HEK293 (cell line): Measurements from ENCODE around the gene STRN4.
A peak's percentile ranks its signal among the peaks of the same experiment; 100 is the strongest.

Source experiments
- CTCF ChIA-PET: fragments of 350-600 bp; formaldehyde crosslinking; extraction: SDS; loops from one replicate; lab custom pipeline; 2021; ENCODE audit warnings: antibody characterized with exemption; lab: Yijun Ruan, JAX
- POLR2A ChIA-PET: fragments of 300-600 bp; formaldehyde crosslinking; extraction: SDS; loops from one replicate; lab custom pipeline; 2020; ENCODE audit warnings: antibody characterized with exemption, inconsistent platforms; lab: Yijun Ruan, JAX
- H3K27ac ChIP-seq: fragments of 200-500 bp; sonication (Bioruptor generic); 2 replicates; pipeline ENCODE4 v1.5.1; 2014; ENCODE audit warnings: low read depth, low read length, control low read depth, inconsistent platforms; ENCODE audit errors: extremely low read depth
- H3K36me3 ChIP-seq, 2 experiments: fragments of 200-500 bp in 1 of 2; sonication (Bioruptor generic) in 1 of 2; 1 replicate in 1 of 2; 2 replicates in 1 of 2; pipeline ENCODE4 v1.5.1; 2014 to 2017; ENCODE audit warnings: inconsistent platforms in 2 of 2, low read length in 2 of 2; ENCODE audit not compliant: control insufficient read depth in 2 of 2, insufficient read depth in 1 of 2
- H3K4me1 ChIP-seq: fragments of 200-500 bp; sonication (Bioruptor generic); 2 replicates; pipeline ENCODE4 v1.5.1; 2014; ENCODE audit warnings: mild to moderate bottlenecking, low read length, inconsistent platforms; ENCODE audit not compliant: control insufficient read depth, insufficient read depth
- H3K4me3 ChIP-seq: 2 replicates; pipeline ENCODE4 v1.5.1; 2011; ENCODE audit warnings: low read depth, mild to moderate bottlenecking, control low read depth, low read length, moderate library complexity
- H3K9me3 ChIP-seq: fragments of 200-500 bp; sonication (Bioruptor generic); 2 replicates; pipeline ENCODE4 v1.5.1; 2014; ENCODE audit warnings: low read depth, low read length, inconsistent platforms; ENCODE audit not compliant: control insufficient read depth, insufficient read depth
- MEIS1 ChIP-seq: sonication (generic); formaldehyde crosslinking; IDR thresholded peaks from 2 replicates; pipeline ENCODE4 v1.8.1; 2022; ENCODE audit warnings: missing genetic modification reagents, mild to moderate bottlenecking, borderline replicate concordance
- PATZ1 ChIP-seq: fragments of 450-650 bp; formaldehyde crosslinking; IDR thresholded peaks from 2 replicates; pipeline ENCODE4 v1.5.1; 2016; ENCODE audit warnings: missing biosample characterization, missing genetic modification characterization
- PRDM10 ChIP-seq: fragments of 450-650 bp; formaldehyde crosslinking; IDR thresholded peaks from 2 replicates; pipeline ENCODE4 v1.5.1; 2016; ENCODE audit warnings: missing biosample characterization, missing genetic modification characterization
- ZFHX2 ChIP-seq: fragments of 450-650 bp; formaldehyde crosslinking; conservative IDR thresholded peaks from 2 replicates; pipeline ENCODE4 v1.5.1; 2016; ENCODE audit warnings: missing biosample characterization, missing genetic modification characterization
- ZNF114 ChIP-seq: fragments of 450-650 bp; formaldehyde crosslinking; IDR thresholded peaks from 2 replicates; pipeline ENCODE4 v1.5.0; 2017; ENCODE audit warnings: missing biosample characterization, missing genetic modification characterization
- ZNF157 ChIP-seq: fragments of 450-650 bp; formaldehyde crosslinking; IDR thresholded peaks from 2 replicates; pipeline ENCODE4 v1.5.1; 2016; ENCODE audit warnings: missing biosample characterization, missing genetic modification characterization
- ZNF324 ChIP-seq: fragments of 450-650 bp; formaldehyde crosslinking; IDR thresholded peaks from 2 replicates; pipeline ENCODE4 v1.5.1; 2016; ENCODE audit warnings: missing biosample characterization, missing genetic modification characterization
- ZNF341 ChIP-seq: fragments of 450-650 bp; formaldehyde crosslinking; IDR thresholded peaks from 2 replicates; pipeline ENCODE4; 2016; ENCODE audit warnings: low read depth, missing biosample characterization, missing genetic modification characterization
- ZNF366 ChIP-seq: fragments of 450-650 bp; formaldehyde crosslinking; conservative IDR thresholded peaks from 2 replicates; pipeline ENCODE4 v1.5.1; 2016; ENCODE audit warnings: missing biosample characterization, missing genetic modification characterization
- ZNF518A ChIP-seq: fragments of 450-650 bp; formaldehyde crosslinking; conservative IDR thresholded peaks from 2 replicates; pipeline ENCODE4 v1.5.1; 2016; ENCODE audit warnings: low read depth, missing biosample characterization, missing genetic modification characterization
- ZNF555 ChIP-seq: fragments of 450-650 bp; formaldehyde crosslinking; conservative IDR thresholded peaks from 2 replicates; pipeline ENCODE4 v1.5.1; 2017; ENCODE audit warnings: missing biosample characterization, mild to moderate bottlenecking, missing genetic modification characterization, inconsistent platforms
- TF ChIP-seq, protein P1 (sequence below): fragments of 450-650 bp; formaldehyde crosslinking; IDR thresholded peaks from 2 replicates; pipeline ENCODE4 v1.5.1; 2016; ENCODE audit warnings: missing biosample characterization, missing genetic modification characterization, low read depth
- TF ChIP-seq, protein P2 (sequence below): fragments of 450-650 bp; formaldehyde crosslinking; IDR thresholded peaks from 2 replicates; pipeline ENCODE4 v1.5.1; 2016; ENCODE audit warnings: missing biosample characterization, missing genetic modification characterization

Gene STRN4

GRCh38 chr19:46784262-46785053, 38.2 kb upstream of the STRN4 start (continued):
- peak; percentile 91 for TF ChIP-seq ZFHX2 (tag by site-specific recombination)
- peak; percentile 73; the same call in 1 of the 2 replicates for TF ChIP-seq PRDM10 (tag by site-specific recombination)
- no peak for TF ChIP-seq ZNF555 (tag by site-specific recombination)
- no peak for TF ChIP-seq ZNF157 (tag by site-specific recombination)
- TF ChIP-seq, protein P1, sequence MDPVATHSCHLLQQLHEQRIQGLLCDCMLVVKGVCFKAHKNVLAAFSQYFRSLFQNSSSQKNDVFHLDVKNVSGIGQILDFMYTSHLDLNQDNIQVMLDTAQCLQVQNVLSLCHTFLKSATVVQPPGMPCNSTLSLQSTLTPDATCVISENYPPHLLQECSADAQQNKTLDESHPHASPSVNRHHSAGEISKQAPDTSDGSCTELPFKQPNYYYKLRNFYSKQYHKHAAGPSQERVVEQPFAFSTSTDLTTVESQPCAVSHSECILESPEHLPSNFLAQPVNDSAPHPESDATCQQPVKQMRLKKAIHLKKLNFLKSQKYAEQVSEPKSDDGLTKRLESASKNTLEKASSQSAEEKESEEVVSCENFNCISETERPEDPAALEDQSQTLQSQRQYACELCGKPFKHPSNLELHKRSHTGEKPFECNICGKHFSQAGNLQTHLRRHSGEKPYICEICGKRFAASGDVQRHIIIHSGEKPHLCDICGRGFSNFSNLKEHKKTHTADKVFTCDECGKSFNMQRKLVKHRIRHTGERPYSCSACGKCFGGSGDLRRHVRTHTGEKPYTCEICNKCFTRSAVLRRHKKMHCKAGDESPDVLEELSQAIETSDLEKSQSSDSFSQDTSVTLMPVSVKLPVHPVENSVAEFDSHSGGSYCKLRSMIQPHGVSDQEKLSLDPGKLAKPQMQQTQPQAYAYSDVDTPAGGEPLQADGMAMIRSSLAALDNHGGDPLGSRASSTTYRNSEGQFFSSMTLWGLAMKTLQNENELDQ (tag by site-specific recombination) = no peak
- no peak for TF ChIP-seq ZNF114 (tag by site-specific recombination)
- 0 out of 2 replicates have a peak, but pooled peaks have one; percentile 25 for TF ChIP-seq ZNF324 (tag by site-specific recombination)

- Histone ChIP-seq H3K4me1 (peaks cover 20% of the 10 kb centered on the region), H3K36me3 (peaks cover 60 to 70% of the 10 kb centered on the region in 2 experiments), H3K9me3 (no peaks in the 10 kb centered on the region), H3K4me3 (no peak overlapping the region), H3K27ac (peak overlapping the region; percentile 96)
- ChIA-PET POLR2A (interaction anchor here (0.7 to 3.5 kb wide), 6 partner anchors 8 to 48 kb away, joined by 4 to 21 read pairs (median 8); no protein-coding TSS in a partner anchor), CTCF (interaction anchor here (0.6 to 4.5 kb wide), 13 partner anchors 14 to 1305 kb away, joined by 3 to 26 read pairs (median 4); no protein-coding TSS in a partner anchor)
- TF ChIP-seq ZNF341 (peak; percentile 79), MEIS1 (no peak), ZNF518A (tag by site-specific recombination) (no peak), ZNF366 (tag by site-specific recombination) (peak; percentile 71; the same call in 1 of the 2 replicates), PRDM10 (tag by site-specific recombination) (peak; percentile 83), PATZ1 (tag by site-specific recombination) (peak; percentile 85)
- TF ChIP-seq, protein P2, sequence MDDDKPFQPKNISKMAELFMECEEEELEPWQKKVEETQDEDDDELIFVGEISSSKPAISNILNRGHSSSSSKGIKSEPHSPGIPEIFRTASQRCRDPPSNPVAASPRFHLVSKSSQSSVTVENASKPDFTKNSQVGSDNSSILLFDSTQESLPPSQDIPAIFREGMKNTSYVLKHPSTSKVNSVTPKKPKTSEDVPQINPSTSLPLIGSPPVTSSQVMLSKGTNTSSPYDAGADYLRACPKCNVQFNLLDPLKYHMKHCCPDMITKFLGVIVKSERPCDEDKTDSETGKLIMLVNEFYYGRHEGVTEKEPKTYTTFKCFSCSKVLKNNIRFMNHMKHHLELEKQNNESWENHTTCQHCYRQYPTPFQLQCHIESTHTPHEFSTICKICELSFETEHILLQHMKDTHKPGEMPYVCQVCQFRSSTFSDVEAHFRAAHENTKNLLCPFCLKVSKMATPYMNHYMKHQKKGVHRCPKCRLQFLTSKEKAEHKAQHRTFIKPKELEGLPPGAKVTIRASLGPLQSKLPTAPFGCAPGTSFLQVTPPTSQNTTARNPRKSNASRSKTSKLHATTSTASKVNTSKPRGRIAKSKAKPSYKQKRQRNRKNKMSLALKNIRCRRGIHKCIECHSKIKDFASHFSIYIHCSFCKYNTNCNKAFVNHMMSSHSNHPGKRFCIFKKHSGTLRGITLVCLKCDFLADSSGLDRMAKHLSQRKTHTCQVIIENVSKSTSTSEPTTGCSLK (tag by site-specific recombination) = no peak
These were observed 37.4 kb upstream of the STRN4 start for GRCh38 chr19:46783670-46784069.
